AG09309 (cell line): Measurements from ENCODE around the gene TEKT2.

Source experiments
- DNase-seq: peaks from one replicate; pipeline ENCODE4 v3.0.0-alpha.2; 2010; ENCODE audit warnings: low read depth
- H3K4me3 ChIP-seq: 2 replicates; pipeline ENCODE4 v1.5.1; 2011; ENCODE audit warnings: mild to moderate bottlenecking, low read depth, low read length, moderate library complexity; ENCODE audit not compliant: control insufficient read depth
- TF ChIP-seq, protein P1 (sequence below): IDR thresholded peaks from 2 replicates; pipeline ENCODE4 v1.5.1; 2011; ENCODE audit warnings: mild to moderate bottlenecking, low read depth, low read length, inconsistent platforms; ENCODE audit not compliant: insufficient read depth, control insufficient read depth; ENCODE audit errors: missing control alignments

Gene TEKT2

DNA sequence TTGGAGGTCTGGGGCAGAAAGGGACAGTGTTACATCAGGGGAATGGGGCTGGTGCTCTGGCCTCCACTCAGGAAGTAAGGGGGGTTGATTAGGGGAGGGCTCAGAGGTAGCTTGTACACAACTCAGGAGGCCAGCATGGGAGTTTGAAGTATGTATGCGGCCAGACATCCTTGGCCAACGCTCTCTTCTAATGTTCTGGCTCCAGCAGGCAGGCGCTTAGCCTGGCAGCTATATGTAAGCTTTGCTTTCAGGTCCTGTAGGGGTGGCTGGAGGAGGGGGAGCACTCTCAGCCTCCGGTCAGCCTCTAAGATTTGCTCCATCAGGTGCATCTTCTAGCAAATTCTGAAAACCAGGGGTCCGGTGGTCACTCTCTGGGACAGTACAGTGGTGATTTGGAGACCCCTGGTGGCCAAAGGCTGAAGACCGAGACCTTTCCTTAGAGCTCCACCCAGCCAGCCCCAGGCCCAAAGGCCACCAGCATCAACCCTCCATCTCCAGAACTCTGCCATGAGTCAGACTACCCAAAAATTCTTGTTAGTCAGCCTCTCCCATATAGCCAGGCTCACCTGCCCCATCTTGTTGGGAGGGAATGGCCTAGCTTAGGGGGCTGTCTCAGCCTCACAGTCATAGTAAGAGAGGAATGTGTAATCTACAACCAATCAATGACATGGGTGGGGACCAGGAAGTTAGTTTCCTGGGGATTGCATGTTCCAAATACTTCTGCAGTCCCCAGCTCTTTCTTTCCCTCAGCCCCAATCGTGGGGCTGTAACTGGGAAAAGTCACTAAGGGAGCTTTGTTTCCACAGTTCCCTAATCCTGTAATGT is 50.8 kb downstream of the TEKT2 start:
- no peak overlapping the region for H3K4me3 ChIP-seq
- TF ChIP-seq, protein P1, sequence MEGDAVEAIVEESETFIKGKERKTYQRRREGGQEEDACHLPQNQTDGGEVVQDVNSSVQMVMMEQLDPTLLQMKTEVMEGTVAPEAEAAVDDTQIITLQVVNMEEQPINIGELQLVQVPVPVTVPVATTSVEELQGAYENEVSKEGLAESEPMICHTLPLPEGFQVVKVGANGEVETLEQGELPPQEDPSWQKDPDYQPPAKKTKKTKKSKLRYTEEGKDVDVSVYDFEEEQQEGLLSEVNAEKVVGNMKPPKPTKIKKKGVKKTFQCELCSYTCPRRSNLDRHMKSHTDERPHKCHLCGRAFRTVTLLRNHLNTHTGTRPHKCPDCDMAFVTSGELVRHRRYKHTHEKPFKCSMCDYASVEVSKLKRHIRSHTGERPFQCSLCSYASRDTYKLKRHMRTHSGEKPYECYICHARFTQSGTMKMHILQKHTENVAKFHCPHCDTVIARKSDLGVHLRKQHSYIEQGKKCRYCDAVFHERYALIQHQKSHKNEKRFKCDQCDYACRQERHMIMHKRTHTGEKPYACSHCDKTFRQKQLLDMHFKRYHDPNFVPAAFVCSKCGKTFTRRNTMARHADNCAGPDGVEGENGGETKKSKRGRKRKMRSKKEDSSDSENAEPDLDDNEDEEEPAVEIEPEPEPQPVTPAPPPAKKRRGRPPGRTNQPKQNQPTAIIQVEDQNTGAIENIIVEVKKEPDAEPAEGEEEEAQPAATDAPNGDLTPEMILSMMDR, result peak; percentile 81
- no peak for DNase-seq

DNA sequence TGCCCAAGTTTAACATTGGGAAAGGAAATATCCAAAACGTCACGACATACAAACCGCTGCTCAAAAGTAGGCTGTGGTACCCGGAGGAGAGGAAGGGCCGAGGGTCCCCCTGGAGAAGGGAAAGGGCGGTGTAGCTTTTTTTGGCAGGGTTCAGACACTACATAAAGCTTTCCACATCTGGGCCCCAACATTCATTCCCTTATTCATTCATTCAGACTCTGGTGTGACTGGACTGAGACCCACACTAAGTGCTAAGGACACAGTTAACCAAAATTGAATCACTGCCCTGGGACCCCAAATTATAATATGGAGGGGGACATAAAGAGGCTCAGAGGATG is 51.4 kb downstream of the TEKT2 start:
- TF ChIP-seq, protein P1, result no peak
- no peak for DNase-seq
- H3K4me3 ChIP-seq, result no peak overlapping the region

DNA sequence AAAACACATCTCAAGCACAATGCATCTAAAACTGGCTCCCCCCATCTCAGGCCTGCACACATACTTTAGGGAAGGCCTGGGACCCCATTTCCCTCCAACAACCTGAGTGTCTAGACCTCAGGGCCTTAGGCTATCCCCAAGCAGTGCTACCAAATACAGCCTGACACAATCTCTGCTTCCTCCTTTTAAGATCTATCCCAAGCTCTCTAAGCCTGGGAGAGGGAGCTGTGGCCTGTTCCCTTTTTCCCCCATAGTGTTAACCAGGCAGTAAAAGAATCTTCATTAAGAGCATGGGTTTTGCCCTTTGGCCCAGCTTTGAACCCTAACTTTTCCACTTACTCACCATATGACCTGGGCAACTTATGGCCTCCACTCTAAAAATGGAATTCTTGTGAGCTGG is 51.9 kb downstream of the TEKT2 start:
- TF ChIP-seq, protein P1, result no peak
- H3K4me3 ChIP-seq, result no peak overlapping the region
- no peak for DNase-seq

DNA sequence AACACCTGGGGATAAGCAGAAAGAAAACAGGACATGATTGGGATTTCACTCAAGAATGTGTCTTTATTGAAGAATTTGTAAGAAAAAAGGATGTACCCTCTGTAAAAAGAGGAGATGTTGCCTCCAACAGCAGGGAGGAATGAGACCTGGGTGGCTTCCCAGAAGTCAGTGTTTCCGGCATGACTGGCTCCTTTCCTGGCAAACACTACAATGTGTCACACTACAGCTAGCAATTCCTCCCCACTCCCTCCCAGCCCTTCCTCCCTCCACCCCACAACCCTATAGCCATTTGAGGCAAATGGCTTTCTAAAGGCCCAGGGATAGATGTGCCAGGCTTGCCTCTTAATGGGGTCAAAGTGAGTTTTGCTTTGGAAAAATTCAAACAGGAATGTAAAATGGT is 52.6 kb downstream of the TEKT2 start:
- TF ChIP-seq, protein P1, result no peak
- DNase-seq, result peak; percentile 66
- no peak overlapping the region for H3K4me3 ChIP-seq

DNA sequence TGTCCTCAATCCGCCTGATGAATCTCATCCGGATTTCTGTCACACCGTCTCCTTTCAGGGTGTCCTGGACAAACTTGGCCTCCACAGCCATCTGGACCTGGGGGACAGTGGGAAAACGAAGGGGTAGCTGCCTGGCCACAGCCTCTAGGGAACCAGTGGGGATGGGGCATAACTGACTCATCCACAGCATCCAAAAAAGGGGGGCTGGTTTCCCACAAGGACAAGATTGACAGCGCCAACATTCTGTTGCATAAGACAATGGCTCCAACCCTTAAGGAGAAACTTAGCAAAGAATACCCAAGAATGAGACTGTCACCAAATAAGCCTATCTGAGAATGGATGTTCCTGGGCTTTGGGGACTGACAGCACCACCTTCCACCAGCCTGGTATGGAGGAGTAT is 53.3 kb downstream of the TEKT2 start:
- no peak for DNase-seq
- H3K4me3 ChIP-seq, result no peak overlapping the region
- TF ChIP-seq, protein P1, result no peak

DNA sequence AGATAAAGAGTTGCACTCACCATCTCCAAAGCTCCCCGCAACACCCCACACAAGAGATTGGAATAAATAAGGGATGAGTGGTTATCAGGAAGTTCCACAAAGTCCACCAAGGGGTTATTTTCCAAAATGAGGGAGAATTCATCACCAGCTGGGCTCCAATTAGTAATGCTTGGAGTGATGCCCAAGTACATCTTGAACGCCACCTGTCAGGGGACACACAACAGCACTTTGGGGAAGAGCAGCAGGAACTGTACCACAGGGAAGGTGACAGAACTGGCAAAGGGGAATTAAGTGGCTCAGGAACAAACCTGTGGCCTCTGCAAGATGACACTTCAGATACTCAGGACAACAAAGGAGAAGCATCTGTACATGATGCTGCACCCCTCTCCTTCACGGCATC is 53.9 kb downstream of the TEKT2 start:
- DNase-seq, result no peak
- TF ChIP-seq, protein P1, result no peak

More for the DNA sequence above, 53.9 kb downstream of the TEKT2 start:
- no peak overlapping the region for H3K4me3 ChIP-seq
